ENCODE data around the gene DLX1. TPM values are rescaled to one million over a fixed set of nuclear protein-coding genes. Genes with fewer than 3 reads are reported as not detected.

Gene DLX1
- total RNA-seq, 1 experiment from 2014 or later, result 7.6 TPM

- DNase-seq, result no peak
Measured at GRCh38 chr2:172098287-172098649, 13.0 kb downstream of the DLX1 start.

GRCh38 chr2:172098650-172099471 lies 13.6 kb downstream of the DLX1 start:
- no peaks in the 10 kb centered on the region for H3K36me3 ChIP-seq (ENCODE audit: low read depth, low read length)
- no peaks in the 10 kb centered on the region for H3K9me3 ChIP-seq (ENCODE audit: low read length)
- ATAC-seq (peak; percentile 18), DNase-seq (peak; percentile 85)
- peak overlapping the region; percentile 66 for H3K4me3 ChIP-seq (ENCODE audit: low read length)
- H3K79me2 ChIP-seq (ENCODE audit: low read length), result no peaks in the 10 kb centered on the region
- no peaks in the 10 kb centered on the region for H3K9me2 ChIP-seq (replicated peaks; ENCODE audit: low read length)
- H4K20me1 ChIP-seq (ENCODE audit: low read length), result no peaks in the 10 kb centered on the region
- intact Hi-C loops (cut with micrococcal nuclease), result loop anchor here (2.0 kb wide), 1 partner anchor 14 kb away; the partner anchor contains the start of gene DLX1
- peaks cover 6% of the 10 kb centered on the region for H3F3A ChIP-seq (ENCODE audit: low read length, unreplicated experiment)
- ChIA-PET POLR2A (ENCODE audit: unreplicated experiment) (interaction anchor here (0.7 kb wide), 1 partner anchor 98 kb away, joined by 4 read pairs; no protein-coding TSS in a partner anchor), CTCF (interaction anchor here (0.9 kb wide), 1 partner anchor 14 kb away, joined by 3 read pairs; the partner anchor contains the start of gene DLX1)
- H3K4me2 ChIP-seq (ENCODE audit: low read length), result peak overlapping the region; percentile 93
- no peaks in the 10 kb centered on the region for H3K27me3 ChIP-seq (ENCODE audit: low read length)
- no TSS peak for BruUV-seq (replicated peaks)
- peak overlapping the region; percentile 93 for H3K27ac ChIP-seq (ENCODE audit: low read length)
- H3K9ac ChIP-seq (ENCODE audit: low read length), result peak overlapping the region; percentile 90
- peaks cover 40% of the 10 kb centered on the region for H3K4me1 ChIP-seq (ENCODE audit: insufficient read depth, low read length)
- TF ChIP-seq CTCF (conservative IDR thresholded peaks at IDR 0.05; ENCODE audit: low read depth, low read length) (no peak), EZH2 (IDR thresholded peaks at IDR 0.05; ENCODE audit: low read length, unreplicated experiment) (no peak), EZH2phosphoT487 (IDR thresholded peaks at IDR 0.05; ENCODE audit: borderline replicate concordance, low read length) (peak; percentile 63; the same call in 1 of the 2 replicates)
- peak overlapping the region; percentile 60 for H2AFZ ChIP-seq (ENCODE audit: low read length)

More at GRCh38 chr2:172098287-172098649, 13.0 kb downstream of the DLX1 start:
- BruUV-seq (replicated peaks), result no TSS peak
- Histone ChIP-seq H3K27me3 (ENCODE audit: low read length) (no peaks in the 10 kb centered on the region), H3F3A (ENCODE audit: low read length, unreplicated experiment) (peaks cover 6% of the 10 kb centered on the region), H3K4me2 (ENCODE audit: low read length) (peak overlapping the region; percentile 93), H3K27ac (ENCODE audit: low read length) (peak overlapping the region; percentile 93), H2AFZ (ENCODE audit: low read length) (peak overlapping the region; percentile 60; the same call in 1 of the 2 replicates), H3K36me3 (ENCODE audit: low read depth, low read length) (no peaks in the 10 kb centered on the region), H3K9ac (ENCODE audit: low read length) (peak overlapping the region; percentile 90), H3K4me3 (ENCODE audit: low read length) (peak overlapping the region; percentile 66; the same call in 1 of the 2 replicates), H3K4me1 (ENCODE audit: insufficient read depth, low read length) (peaks cover 37% of the 10 kb centered on the region), H4K20me1 (ENCODE audit: low read length) (no peaks in the 10 kb centered on the region), H3K79me2 (ENCODE audit: low read length) (no peaks in the 10 kb centered on the region), H3K9me3 (ENCODE audit: low read length) (no peaks in the 10 kb centered on the region), H3K9me2 (replicated peaks; ENCODE audit: low read length) (no peaks in the 10 kb centered on the region)
- intact Hi-C loops (cut with micrococcal nuclease), result loop anchor here (2.0 kb wide), 1 partner anchor 13 kb away; the partner anchor contains the start of gene DLX1
- CTCF ChIA-PET, result no interaction called here
- TF ChIP-seq EZH2phosphoT487 (IDR thresholded peaks at IDR 0.05; ENCODE audit: borderline replicate concordance, low read length), result no peak
- no peak for TF ChIP-seq EZH2 (IDR thresholded peaks at IDR 0.05; ENCODE audit: low read length, unreplicated experiment)
- no peak for TF ChIP-seq CTCF (conservative IDR thresholded peaks at IDR 0.05; ENCODE audit: low read depth, low read length)
- POLR2A ChIA-PET (ENCODE audit: unreplicated experiment), result no interaction called here
- ATAC-seq, result no peak

Measured in PC-3 (cell line).